GM12864 (cell line): ENCODE data around the gene CSF1R.

ENCODE experiments used
- DNase-seq: peaks from one replicate; pipeline ENCODE4 v3.0.0-alpha.2; 2011; ENCODE audit warnings: low read depth
- H3K4me3 ChIP-seq: 2 replicates; pipeline ENCODE4 v1.5.1; 2011; ENCODE audit warnings: mild to moderate bottlenecking, low read depth, low read length, control low read depth
- TF ChIP-seq, protein P1 (sequence below): IDR thresholded peaks from 2 replicates; pipeline ENCODE4 v1.5.1; 2011; ENCODE audit warnings: low read depth, mild to moderate bottlenecking, moderate library complexity, low read length, control low read depth, inconsistent platforms; ENCODE audit errors: missing control alignments

Gene CSF1R

GRCh38 chr5:150108711-150109514, 22.6 kb upstream of the CSF1R start:
- no peak for DNase-seq
- TF ChIP-seq, protein P1, sequence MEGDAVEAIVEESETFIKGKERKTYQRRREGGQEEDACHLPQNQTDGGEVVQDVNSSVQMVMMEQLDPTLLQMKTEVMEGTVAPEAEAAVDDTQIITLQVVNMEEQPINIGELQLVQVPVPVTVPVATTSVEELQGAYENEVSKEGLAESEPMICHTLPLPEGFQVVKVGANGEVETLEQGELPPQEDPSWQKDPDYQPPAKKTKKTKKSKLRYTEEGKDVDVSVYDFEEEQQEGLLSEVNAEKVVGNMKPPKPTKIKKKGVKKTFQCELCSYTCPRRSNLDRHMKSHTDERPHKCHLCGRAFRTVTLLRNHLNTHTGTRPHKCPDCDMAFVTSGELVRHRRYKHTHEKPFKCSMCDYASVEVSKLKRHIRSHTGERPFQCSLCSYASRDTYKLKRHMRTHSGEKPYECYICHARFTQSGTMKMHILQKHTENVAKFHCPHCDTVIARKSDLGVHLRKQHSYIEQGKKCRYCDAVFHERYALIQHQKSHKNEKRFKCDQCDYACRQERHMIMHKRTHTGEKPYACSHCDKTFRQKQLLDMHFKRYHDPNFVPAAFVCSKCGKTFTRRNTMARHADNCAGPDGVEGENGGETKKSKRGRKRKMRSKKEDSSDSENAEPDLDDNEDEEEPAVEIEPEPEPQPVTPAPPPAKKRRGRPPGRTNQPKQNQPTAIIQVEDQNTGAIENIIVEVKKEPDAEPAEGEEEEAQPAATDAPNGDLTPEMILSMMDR: no peak
- H3K4me3 ChIP-seq: no peak overlapping the region

- DNase-seq: no peak
- H3K4me3 ChIP-seq: no peak overlapping the region
- TF ChIP-seq, protein P1: no peak
These were observed 21.6 kb upstream of the CSF1R start for GRCh38 chr5:150107909-150108447.

DNA sequence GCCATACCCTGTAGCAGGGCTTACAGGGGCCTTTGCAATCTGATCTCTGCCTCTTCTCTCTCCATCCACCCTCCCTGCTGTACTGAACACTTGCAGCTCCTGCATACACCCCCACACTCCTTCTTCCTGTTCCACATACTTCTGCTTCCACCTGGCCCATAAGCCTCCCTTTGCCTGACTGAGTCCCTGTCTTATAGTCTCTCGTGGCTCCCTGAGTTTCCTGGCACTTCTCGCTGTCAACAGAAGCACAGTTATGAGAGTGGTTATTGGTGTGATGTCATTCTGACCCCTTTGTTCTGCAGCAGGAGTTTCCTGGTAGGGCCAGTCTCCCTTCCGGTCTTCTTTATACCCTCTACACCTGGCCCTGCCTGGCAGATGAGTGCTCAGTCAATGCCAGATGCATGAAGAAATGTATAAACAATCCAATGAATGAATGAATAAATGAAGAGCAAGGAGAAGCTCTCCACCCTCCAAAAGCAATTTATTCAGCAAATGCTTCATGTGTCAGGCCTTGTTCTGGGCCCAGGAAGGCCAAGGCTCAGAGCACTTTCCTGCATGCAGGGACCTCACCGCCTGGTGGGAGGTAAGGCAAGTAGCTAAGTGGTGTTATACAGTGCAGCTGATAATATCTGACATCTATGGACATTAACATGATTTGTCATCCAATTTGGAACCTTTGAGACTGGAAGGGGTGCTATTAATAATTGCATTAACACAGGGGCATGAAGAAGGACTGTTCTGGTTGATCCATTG, 20.5 kb upstream of the CSF1R start:
- TF ChIP-seq, protein P1: no peak
- no peak overlapping the region for H3K4me3 ChIP-seq
- no peak for DNase-seq

DNA sequence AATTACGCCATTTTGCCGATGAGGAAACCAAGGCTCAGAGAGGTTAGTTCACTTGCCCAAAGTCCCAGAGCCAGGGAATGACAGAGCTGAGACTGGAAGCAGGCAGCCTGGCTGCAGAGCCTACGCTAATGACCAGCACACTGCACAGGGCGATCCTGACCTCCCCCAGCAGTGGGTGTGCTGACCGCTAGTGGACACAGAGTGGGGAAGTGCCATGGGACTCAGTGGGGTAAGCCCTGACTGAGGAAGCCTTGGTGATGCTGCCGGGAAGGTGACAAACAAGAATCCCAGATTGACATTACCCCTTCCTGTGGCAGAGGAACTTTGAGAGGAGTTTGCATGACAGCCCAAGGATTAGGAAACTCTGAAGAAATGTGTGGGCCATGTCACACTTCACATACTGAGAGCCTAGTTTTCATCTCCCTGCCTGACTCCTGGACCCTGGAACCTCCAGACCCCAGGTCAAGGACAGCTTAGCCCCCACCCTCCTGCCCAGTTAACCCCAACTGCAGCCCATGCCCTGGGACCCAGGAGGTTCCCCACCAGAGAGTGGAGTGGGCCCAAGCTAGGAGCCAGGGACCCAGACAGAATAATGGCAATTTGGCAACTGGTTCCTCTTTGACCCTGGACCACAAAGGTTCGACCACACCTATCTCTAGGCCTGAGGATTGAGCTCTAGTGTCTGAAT, 19.7 kb upstream of the CSF1R start:
- no peak for DNase-seq

DNA sequence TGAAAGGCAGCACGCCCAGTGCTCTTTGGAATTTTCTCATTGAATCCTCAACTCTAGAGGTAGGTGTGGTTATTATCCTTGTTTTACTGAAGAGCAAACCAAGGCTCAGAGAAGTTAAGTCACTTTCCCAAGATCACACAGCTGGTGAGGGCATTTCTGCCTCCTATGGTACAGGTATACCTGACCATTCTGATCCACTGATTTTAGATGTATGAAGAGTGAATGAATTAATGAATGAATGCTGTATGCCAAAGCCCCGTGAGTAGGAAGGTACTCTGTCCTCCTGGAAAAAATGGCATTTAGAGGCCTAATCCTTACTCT, 18.2 kb upstream of the CSF1R start:
- no peak overlapping the region for H3K4me3 ChIP-seq
- no peak for DNase-seq
- TF ChIP-seq, protein P1: no peak

More for the DNA sequence above, 19.7 kb upstream of the CSF1R start:
- TF ChIP-seq, protein P1: no peak
- no peak overlapping the region for H3K4me3 ChIP-seq

DNA sequence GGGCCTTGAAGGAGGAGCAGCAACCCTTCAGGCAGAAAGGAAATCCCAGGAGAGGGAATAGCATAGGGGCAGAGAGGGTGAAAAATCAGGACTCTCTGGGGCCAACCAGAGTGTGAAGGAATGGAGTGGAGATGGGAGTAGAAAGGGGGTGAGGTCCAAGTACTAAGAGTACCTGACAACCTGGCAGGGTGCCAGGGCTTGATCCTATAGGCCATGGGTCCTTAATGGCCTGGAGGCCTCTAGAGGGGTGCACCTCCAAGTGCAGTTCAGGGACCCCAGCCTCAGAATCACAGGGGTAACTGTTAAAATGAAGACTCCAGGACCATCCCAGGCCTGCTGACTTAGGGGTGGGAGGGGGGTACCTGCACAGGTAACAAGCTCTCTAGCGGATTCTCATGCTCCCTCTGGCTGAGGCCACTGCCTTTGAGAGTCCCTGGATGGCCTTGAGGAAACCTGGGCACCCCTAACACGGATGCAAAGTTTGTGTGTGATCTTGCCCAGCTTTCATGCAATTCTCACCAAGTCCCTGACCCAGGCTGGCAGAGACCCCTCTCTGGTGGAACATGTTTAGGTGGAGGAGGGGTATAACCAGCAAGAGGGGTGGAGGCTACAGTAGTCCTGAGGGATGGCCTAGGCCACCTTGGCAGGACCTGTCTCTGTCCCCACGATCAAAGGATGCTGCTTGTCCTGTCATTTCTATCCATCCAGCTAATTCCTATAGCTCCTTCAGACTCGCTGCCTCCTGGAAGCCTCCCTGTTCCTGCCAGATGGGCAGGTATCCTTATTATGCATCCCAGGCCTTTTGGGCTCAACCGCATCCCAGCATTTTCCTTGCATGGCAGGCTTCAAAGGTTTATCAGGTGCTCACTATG, 17.6 kb upstream of the CSF1R start:
- TF ChIP-seq, protein P1: no peak
- no peak for DNase-seq
- no peak overlapping the region for H3K4me3 ChIP-seq
